ENCODE results near the gene BIK. TPM values are rescaled to one million over a fixed set of nuclear protein-coding genes. Genes with fewer than 3 reads are reported as not detected.

The BIK gene
- total RNA-seq, 1 donor from 2014 or later = 66.6 TPM

DNA sequence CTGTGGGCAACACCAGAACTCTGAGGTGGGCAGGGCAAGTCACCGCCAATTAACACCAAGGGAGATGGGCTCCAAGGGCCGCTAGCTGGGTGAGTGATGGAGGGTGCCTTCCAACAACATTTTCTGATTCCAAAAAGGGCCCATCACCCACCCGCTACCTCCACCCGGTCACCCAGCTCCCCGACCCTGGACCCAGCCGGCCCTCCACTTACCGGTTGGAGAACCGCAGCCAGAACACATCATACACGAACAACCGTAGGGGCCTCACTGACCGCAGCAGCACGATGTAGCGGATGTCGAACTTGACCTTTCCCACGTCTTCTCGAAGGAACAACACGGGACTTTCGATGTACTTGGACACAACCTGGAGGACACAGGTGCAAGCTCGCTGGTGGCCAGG lies 61.6 kb downstream of the BIK start:
- Histone ChIP-seq H3K36me3 (ENCODE audit: control insufficient read depth, insufficient read depth, low read length) (peaks cover 55% of the 10 kb centered on the region), H3K27me3 (ENCODE audit: control insufficient read depth, insufficient read depth, low read length) (no peaks in the 10 kb centered on the region), H3K4me3 (ENCODE audit: low read depth, low read length) (no peak overlapping the region)
- TF ChIP-seq, protein P1, sequence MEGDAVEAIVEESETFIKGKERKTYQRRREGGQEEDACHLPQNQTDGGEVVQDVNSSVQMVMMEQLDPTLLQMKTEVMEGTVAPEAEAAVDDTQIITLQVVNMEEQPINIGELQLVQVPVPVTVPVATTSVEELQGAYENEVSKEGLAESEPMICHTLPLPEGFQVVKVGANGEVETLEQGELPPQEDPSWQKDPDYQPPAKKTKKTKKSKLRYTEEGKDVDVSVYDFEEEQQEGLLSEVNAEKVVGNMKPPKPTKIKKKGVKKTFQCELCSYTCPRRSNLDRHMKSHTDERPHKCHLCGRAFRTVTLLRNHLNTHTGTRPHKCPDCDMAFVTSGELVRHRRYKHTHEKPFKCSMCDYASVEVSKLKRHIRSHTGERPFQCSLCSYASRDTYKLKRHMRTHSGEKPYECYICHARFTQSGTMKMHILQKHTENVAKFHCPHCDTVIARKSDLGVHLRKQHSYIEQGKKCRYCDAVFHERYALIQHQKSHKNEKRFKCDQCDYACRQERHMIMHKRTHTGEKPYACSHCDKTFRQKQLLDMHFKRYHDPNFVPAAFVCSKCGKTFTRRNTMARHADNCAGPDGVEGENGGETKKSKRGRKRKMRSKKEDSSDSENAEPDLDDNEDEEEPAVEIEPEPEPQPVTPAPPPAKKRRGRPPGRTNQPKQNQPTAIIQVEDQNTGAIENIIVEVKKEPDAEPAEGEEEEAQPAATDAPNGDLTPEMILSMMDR (IDR thresholded peaks at IDR 0.05; ENCODE audit: insufficient read depth, low read length, severe bottlenecking) = no peak
- DNase-seq (ENCODE audit: low read depth) (no peak), FAIRE-seq (no peak)

DNA sequence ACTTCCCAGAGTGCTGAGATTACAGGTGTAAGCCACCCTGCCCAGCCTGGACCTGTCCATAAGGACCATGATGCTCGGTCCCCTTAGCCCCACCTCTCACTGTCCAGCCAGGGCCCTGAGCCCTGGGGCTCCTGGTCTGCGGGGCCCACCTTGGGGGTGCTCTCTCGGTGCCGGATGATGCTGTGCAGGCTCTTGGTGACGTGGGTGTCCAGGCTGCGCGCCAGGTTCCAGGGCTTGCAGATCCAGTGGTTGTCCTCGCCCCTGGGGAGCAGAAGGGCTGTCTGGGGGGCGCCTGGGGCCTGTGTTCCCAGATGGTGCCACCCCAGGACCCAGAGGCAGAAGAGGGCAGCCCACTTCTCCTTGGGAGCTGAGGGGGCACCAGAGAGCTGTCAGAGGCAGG lies 63.0 kb downstream of the BIK start:
- H3K36me3 ChIP-seq (ENCODE audit: control insufficient read depth, insufficient read depth, low read length) = peaks cover 54% of the 10 kb centered on the region
- FAIRE-seq = no peak

DNA sequence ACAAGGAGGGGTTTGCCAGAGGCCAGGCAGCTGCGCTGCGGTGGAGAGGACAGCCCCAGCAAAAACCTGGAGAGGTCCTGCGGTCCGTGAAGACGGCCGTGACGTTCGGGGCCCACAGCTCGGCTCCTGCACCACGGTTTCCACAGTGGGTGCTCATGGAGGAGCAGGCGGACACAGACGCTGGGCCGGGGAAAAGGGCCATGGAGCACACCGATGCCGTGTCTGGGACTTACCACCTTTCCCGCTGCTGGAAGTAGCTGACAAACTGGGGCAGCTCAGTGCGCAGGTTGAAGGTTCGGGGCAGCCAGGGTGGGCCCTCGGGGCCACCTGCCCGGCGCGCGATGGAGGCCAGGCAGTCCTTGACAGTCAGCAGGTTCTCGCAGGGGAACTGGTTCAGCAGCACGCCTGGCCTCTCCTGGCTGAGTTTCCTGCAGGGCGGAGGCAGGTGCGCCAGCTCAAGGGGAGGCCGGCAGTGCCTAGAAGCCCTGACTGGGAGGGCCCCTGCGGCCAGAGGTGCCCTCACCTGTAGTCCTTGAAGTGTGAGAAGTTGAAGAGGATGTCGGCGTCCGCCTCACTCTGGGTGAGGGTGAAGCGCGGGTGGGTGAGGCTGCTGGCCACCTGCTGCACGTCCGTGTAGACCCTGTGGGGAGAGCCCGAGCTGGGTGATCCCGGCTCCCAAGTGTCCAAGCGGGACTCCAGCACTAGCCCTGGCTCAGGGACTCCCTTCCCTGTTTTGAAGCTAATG lies 63.6 kb downstream of the BIK start:
- H3K27me3 ChIP-seq (ENCODE audit: control insufficient read depth, insufficient read depth, low read length) = no peaks in the 10 kb centered on the region
- H3K4me3 ChIP-seq (ENCODE audit: low read depth, low read length) = no peak overlapping the region
- DNase-seq (ENCODE audit: low read depth) (no peak), FAIRE-seq (no peak)
- H3K36me3 ChIP-seq (ENCODE audit: control insufficient read depth, insufficient read depth, low read length) = peaks cover 56% of the 10 kb centered on the region
- TF ChIP-seq, protein P1 (IDR thresholded peaks at IDR 0.05; ENCODE audit: insufficient read depth, low read length, severe bottlenecking) = no peak

More for the DNA sequence above, 63.0 kb downstream of the BIK start:
- TF ChIP-seq, protein P1 (IDR thresholded peaks at IDR 0.05; ENCODE audit: insufficient read depth, low read length, severe bottlenecking) = no peak
- H3K4me3 ChIP-seq (ENCODE audit: low read depth, low read length) = no peak overlapping the region
- H3K27me3 ChIP-seq (ENCODE audit: control insufficient read depth, insufficient read depth, low read length) = no peaks in the 10 kb centered on the region
- DNase-seq (ENCODE audit: low read depth) = no peak

DNA sequence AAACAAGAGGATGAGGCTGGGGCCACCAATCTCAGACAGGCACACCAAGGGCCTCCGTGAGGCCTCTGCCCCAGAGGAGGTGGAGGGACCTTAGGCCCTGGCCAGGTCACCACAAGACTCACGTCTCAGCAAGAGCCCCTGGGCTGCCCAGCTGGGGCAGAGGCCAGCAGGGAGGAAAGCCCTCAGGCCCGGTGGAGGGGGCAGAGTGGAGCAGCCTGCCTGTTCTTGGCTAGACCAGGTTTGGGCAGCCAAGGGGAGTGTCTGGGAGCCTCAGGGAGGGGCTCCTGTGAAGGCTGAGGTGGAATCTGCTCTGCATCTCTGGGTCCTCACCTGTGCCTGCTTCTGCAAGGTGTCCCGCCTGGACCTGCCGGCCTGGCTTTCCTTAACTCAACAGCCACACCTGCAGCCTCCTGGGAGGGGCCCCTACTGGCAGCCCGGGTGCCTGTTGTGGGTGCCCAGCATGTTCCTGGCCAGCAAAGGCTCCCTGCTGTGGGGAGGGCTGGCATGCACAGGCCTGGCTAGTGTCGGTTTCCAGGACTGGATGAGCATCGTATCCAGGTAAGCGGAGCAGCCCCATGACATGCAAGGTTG lies 64.5 kb downstream of the BIK start:
- DNase-seq (ENCODE audit: low read depth) = no peak
- Histone ChIP-seq H3K4me3 (ENCODE audit: low read depth, low read length) (no peak overlapping the region), H3K36me3 (ENCODE audit: control insufficient read depth, insufficient read depth, low read length) (peaks cover 59% of the 10 kb centered on the region), H3K27me3 (ENCODE audit: control insufficient read depth, insufficient read depth, low read length) (no peaks in the 10 kb centered on the region)
- TF ChIP-seq, protein P1 (IDR thresholded peaks at IDR 0.05; ENCODE audit: insufficient read depth, low read length, severe bottlenecking) = peak; percentile 26
- no peak for FAIRE-seq

DNA sequence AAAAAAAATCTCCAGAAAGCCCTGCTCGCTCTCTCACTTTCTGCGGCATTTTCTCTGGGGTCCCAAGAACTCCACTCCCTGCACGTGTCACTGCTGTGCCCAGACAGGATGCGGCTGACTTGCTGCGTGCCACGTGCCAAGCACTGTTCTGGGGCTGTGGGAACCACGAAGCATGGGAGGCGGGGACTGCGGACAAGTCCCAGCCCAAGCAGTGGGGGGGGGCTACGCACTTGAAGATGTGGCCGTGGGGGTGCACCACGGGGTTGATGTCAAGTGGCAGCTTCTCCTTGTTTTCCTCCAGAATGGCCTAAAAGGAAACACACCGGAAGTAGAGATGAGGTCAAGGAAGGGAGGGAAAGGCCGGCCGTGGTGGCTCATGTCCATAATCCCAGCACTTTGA lies 65.5 kb downstream of the BIK start:
- TF ChIP-seq, protein P1 (IDR thresholded peaks at IDR 0.05; ENCODE audit: insufficient read depth, low read length, severe bottlenecking) = no peak
- Histone ChIP-seq H3K4me3 (ENCODE audit: low read depth, low read length) (no peak overlapping the region), H3K36me3 (ENCODE audit: control insufficient read depth, insufficient read depth, low read length) (peaks cover 60% of the 10 kb centered on the region), H3K27me3 (ENCODE audit: control insufficient read depth, insufficient read depth, low read length) (no peaks in the 10 kb centered on the region)
- DNase-seq (ENCODE audit: low read depth) (no peak), FAIRE-seq (no peak)
